SH-SY5Y (cell line): Measurements from ENCODE around the gene BICDL2.

Experiments used
- GATA2 ChIP-seq: IDR thresholded peaks from 2 replicates; pipeline ENCODE4 v1.6.1; 2011; ENCODE audit warnings: mild to moderate bottlenecking, low read depth, low read length
- GATA3 ChIP-seq: IDR thresholded peaks from 2 replicates; pipeline ENCODE4 v1.6.1; 2011; ENCODE audit warnings: low read depth, mild to moderate bottlenecking, low read length, moderate library complexity

DNA sequence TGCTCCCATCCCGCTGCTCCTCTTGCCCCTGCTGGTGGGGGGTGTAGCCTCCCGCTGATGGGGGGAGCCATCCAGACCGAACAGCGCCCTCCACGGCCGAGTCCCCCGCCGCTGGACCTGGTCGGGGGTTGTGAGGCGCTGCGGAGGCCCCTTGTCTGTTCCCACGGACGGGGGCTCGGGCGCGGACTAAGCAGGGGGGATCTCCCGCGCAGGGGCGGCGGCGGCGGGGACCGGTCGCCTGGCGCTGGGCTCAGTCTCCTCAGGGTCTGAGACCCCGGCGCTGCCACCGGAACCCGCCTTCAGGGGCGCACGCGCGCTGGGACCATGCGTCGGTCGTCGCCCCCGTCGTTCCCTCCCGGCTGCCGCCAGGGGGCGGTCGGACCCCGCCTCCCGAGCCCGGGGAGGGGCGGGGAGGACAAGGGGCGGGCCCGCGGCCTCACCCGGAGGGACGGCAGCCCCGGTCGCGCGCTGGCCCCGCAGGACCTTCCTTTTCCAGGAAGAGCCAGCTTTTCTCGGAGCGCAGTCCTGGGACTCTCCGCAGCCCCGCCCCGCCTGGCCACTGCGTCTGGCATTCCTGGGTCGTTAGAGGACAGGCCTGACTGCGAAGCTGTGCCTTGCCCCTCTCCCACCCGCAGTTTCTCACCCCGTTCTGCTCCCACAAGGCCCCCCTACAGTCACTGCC is 22.4 kb upstream of the BICDL2 start:
- no peak for TF ChIP-seq GATA2
- TF ChIP-seq GATA3 = no peak
